Measurements from ENCODE around the gene EQTN.

DNA sequence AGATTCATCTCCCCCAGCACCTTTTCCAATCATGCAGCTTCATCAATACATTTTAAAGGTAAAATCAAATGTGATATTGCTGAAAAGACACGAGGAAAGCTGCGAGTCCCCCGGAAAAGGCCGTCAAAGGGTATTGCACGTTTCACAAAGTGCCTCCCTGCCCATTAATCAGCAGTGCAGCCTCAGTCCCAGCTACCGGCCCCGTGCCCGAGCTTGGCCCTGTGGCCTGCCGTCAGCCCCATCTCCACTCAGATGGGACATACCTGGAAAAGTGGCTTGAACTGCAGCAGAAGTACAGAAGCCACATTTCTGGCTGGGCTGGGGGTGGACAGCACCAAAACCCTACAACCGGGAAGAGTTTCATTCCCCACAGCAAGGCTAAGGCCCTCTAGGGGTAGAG lies 39.9 kb upstream of the EQTN start:
- TF ChIP-seq POLR2A (IDR thresholded peaks at IDR 0.05; ENCODE audit: low read length) (no peak), GATA1 (IDR thresholded peaks at IDR 0.05; ENCODE audit: low read depth, low read length) (no peak)
